SK-N-MC (cell line): Measurements from ENCODE around the gene NGLY1.

ENCODE experiments used
- EZH2 ChIP-seq: fragments of 200-600 bp; sonication (generic); IDR thresholded peaks from one replicate; pipeline ENCODE4 v1.6.1; 2017; ENCODE audit warnings: antibody characterized with exemption
- POLR2AphosphoS5 ChIP-seq: IDR thresholded peaks from 2 replicates; pipeline ENCODE4 v1.6.1; 2012; ENCODE audit warnings: mild to moderate bottlenecking, low read depth, low read length, borderline replicate concordance

- TF ChIP-seq POLR2AphosphoS5 (no peak), EZH2 (no peak)
Measured at GRCh38 chr3:25679642-25680302, 103.5 kb downstream of the NGLY1 start.
